Measurements from ENCODE around the gene SPECC1L.

DNA sequence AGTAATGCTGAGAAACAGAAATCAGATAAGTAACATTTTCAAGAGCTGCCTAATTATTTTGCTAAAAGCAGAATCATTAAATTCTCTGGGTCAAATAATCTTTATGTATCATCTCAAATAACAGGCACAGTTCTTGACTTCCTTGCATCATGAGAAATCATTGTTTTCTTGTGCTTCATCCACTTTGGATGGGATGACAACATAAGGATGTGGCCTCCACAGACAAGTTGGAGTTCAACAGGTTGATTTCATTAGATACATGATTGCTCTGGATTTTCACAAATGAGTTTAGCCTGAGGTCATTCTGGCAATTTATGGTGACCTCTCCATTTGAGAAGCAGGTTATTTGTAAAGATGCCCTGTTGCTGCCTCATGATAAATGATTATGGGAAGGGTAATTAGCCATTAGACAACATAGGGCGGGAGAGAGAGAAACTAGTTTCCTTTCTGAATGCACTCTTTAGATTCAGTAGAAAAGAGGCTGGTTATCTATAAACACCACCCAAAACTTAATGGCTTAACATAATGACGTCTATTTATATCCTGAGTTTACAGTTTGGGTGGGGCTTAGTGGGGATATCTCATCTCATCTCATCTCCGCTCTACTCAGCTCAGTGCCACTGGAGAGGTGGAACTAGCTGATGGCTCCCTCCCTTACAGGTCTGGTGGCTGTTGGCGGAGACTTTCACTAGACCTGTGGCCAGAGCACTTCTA lies 121.7 kb downstream of the SPECC1L start:
- TF ChIP-seq, protein P1, sequence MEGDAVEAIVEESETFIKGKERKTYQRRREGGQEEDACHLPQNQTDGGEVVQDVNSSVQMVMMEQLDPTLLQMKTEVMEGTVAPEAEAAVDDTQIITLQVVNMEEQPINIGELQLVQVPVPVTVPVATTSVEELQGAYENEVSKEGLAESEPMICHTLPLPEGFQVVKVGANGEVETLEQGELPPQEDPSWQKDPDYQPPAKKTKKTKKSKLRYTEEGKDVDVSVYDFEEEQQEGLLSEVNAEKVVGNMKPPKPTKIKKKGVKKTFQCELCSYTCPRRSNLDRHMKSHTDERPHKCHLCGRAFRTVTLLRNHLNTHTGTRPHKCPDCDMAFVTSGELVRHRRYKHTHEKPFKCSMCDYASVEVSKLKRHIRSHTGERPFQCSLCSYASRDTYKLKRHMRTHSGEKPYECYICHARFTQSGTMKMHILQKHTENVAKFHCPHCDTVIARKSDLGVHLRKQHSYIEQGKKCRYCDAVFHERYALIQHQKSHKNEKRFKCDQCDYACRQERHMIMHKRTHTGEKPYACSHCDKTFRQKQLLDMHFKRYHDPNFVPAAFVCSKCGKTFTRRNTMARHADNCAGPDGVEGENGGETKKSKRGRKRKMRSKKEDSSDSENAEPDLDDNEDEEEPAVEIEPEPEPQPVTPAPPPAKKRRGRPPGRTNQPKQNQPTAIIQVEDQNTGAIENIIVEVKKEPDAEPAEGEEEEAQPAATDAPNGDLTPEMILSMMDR (IDR thresholded peaks at IDR 0.05), result no peak
- TF ChIP-seq EP300 (IDR thresholded peaks at IDR 0.05), result no peak

Data from tibial nerve (tissue), 4 donors.